ENCODE results near the gene COLEC12.

DNA sequence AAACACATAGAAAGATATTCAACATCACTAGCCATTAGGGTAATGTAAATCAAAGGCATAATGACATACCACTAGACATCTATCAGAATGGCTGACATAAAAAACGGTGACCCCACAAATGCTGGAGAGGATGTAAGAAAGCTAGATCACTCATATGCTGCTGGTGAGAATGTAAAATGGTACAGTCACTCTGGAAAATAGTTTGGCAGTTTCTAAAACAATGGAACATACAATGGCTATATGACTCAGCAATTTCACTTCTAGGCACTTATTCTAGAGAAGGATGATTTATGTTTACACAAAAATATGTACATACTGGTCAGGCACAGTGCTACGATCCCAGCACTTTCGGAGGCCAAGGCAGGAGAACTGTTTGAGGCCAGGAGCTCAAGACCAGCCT, 87.3 kb downstream of the COLEC12 start:
- TF ChIP-seq, protein P1, sequence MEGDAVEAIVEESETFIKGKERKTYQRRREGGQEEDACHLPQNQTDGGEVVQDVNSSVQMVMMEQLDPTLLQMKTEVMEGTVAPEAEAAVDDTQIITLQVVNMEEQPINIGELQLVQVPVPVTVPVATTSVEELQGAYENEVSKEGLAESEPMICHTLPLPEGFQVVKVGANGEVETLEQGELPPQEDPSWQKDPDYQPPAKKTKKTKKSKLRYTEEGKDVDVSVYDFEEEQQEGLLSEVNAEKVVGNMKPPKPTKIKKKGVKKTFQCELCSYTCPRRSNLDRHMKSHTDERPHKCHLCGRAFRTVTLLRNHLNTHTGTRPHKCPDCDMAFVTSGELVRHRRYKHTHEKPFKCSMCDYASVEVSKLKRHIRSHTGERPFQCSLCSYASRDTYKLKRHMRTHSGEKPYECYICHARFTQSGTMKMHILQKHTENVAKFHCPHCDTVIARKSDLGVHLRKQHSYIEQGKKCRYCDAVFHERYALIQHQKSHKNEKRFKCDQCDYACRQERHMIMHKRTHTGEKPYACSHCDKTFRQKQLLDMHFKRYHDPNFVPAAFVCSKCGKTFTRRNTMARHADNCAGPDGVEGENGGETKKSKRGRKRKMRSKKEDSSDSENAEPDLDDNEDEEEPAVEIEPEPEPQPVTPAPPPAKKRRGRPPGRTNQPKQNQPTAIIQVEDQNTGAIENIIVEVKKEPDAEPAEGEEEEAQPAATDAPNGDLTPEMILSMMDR (conservative IDR thresholded peaks at IDR 0.05), result no peak
- no peak for TF ChIP-seq ZFX (IDR thresholded peaks at IDR 0.05)
